HEK293T (cell line): Measurements from ENCODE around the gene PRKRIP1.

ENCODE experiments used
- FOXM1 ChIP-seq: fragments of 450-650 bp; IDR thresholded peaks from 2 replicates; pipeline ENCODE4 v1.6.1; 2017; ENCODE audit warnings: mild to moderate bottlenecking, borderline replicate concordance
- PKNOX1 ChIP-seq: fragments of 450-650 bp; IDR thresholded peaks from 2 replicates; pipeline ENCODE4 v1.6.1; 2016
- SUZ12 ChIP-seq: fragments of 450-650 bp; IDR thresholded peaks from 2 replicates; pipeline ENCODE4 v1.6.1; 2016; ENCODE audit warnings: mild to moderate bottlenecking

- TF ChIP-seq PKNOX1, result no peak
- TF ChIP-seq FOXM1, result no peak
- no peak for TF ChIP-seq SUZ12
Observed at GRCh38 chr7:102412548-102412947, 16.4 kb downstream of the PRKRIP1 start.
